Measurements from ENCODE around the gene WRAP73.

DNA sequence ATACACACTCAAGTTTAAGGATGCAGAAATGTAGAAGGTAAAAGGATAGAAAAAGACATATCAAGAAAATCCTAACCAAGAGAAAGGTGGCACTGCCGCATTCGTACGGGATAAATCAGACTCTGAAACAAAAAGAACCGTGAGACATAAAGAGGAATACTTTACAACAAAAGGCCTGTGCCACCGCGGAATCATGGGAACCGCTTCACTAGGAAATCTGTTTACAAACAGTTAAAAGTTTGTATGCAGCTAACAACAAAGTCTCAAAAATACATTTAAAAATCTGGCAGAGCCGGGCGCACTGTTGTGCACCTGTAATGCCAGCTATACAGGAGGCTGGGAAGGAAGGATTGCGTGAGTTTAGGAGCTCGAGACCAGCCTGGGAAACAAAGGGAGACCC is 8.1 kb downstream of the WRAP73 start:
- no peak for TF ChIP-seq EZH2 (IDR thresholded peaks at IDR 0.05; ENCODE audit: insufficient read depth, poor library complexity, severe bottlenecking)
- no peak for TF ChIP-seq EZH2phosphoT487 (IDR thresholded peaks at IDR 0.05; ENCODE audit: insufficient read depth, low read depth)

All from GM23248 (cell line).